IPS-11a (cell line): ENCODE measurements around the gene ATF7IP2.
"Not testable (repeated sequence)": the region's sequence is repeated elsewhere in the genome, so short reads cannot be mapped to it uniquely, and the experiment has no call there.

Source experiments
- H3K4me3 ChIP-seq: one replicate; pipeline ENCODE4 v1.5.1; 2013; ENCODE audit warnings: low read depth, low read length, control low read depth

ATF7IP2 gene

DNA sequence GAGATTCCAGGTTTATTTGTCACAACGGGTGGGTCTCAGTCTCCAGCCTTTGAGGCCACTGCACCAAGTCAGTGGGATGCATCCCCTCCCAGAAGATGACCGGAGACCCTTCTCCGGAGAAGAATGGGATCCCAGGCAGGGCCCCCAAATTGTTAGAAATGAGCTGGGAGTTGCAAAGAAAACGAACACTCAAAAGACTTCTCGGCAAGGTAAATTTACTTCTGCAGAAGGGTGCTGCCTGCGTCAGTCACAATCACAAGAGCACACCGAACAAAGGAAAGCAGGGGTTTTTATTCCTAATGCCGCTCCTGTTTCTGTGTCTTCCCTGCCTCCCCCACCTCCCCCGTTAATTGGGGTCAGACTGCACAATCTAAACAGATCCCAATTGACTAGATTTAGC is 61.4 kb downstream of the ATF7IP2 start:
- H3K4me3 ChIP-seq, result no peak overlapping the region

GRCh38 chr16:10452208-10453158 is 66.6 kb downstream of the ATF7IP2 start:
- not testable (repeated sequence) for H3K4me3 ChIP-seq

- no peak overlapping the region for H3K4me3 ChIP-seq
Measured at GRCh38 chr16:10453159-10453510, 67.3 kb downstream of the ATF7IP2 start.

GRCh38 chr16:10465821-10466220 is 80.0 kb downstream of the ATF7IP2 start:
- no peak overlapping the region for H3K4me3 ChIP-seq

DNA sequence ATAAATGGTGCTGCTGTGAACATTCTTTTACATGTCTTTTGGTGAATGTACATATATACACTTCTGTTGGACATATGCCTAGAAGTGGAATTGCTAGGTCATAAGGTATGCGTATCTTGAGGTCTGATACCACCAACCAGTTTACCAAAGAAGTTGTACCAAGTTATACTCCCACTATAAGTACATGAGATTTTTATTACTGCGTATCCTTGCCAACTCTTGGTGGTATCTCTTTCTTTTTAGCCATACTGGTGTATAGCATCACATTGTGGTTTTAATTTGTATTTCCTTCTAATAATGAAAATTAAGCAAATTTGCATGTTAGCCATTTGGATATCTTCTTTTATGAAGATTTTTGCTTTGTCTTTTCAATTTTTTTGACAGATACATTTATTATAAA is 80.5 kb downstream of the ATF7IP2 start:
- no peak overlapping the region for H3K4me3 ChIP-seq

GRCh38 chr16:10466861-10467260 is 81.0 kb downstream of the ATF7IP2 start:
- no peak overlapping the region for H3K4me3 ChIP-seq

DNA sequence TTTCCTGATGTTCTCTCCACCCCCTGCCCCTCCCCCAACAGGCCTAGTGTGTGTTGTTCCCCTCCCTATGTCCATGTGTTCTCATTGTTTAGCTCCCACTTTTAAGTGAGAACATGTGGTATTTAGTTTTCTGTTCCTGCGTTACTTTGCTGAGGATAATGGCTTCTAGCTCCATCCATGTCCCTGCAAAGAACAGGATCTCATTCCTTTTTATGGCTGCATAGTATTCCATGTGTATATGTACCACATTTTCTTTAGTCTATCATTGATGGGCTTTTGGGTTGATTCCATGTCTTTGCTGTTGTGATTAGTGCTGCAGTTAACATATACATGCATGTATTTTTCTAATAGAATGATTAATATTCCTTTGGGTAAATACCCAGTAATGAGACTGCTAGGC is 90.8 kb downstream of the ATF7IP2 start:
- not testable (repeated sequence) for H3K4me3 ChIP-seq

- H3K4me3 ChIP-seq, result no peak overlapping the region
Measured at GRCh38 chr16:10480151-10480550, 94.3 kb downstream of the ATF7IP2 start.

DNA sequence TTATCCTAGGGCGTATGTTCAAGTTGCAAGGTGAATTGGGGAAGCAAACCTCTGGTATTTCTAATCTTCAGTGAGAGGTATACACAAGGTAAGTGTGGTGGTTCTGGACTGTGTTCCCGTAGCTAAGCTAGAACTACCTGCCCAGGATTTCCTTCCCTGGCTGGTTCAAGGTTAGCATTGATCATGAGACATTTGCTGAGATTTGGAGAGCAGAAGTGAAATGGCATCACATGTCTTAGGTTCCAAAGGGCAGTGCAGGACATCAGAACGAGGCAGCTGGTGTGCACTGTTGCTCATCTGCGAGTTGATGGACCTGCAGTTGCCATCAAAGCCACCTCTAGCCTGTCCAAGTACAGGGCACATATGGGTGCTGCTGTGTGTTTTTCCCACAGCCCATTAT is 99.3 kb downstream of the ATF7IP2 start:
- no peak overlapping the region for H3K4me3 ChIP-seq

- H3K4me3 ChIP-seq, result no peak overlapping the region
Measured at GRCh38 chr16:10485698-10486382, 100.0 kb downstream of the ATF7IP2 start.

DNA sequence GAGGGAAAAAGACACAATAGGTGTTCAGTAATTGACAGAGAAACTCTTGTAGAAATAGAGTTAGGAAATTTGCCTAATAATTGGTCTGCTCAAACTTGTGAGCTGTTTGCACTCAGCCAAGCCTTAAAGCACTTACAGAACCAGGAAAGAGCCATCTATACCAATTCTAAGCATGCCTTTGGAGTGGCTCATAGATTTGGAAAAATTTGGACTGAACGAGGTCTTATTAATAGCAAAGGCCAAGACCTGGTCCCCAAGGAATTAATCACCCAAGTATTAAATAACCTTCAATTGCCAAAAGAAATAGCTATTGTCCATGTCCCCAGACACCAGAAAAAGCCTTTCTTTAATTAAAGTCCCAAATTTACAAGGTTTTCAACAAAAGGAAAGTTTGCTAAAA is 104.3 kb downstream of the ATF7IP2 start:
- no peak overlapping the region for H3K4me3 ChIP-seq

- no peak overlapping the region for H3K4me3 ChIP-seq
Measured at GRCh38 chr16:10493276-10493675, 107.4 kb downstream of the ATF7IP2 start.

DNA sequence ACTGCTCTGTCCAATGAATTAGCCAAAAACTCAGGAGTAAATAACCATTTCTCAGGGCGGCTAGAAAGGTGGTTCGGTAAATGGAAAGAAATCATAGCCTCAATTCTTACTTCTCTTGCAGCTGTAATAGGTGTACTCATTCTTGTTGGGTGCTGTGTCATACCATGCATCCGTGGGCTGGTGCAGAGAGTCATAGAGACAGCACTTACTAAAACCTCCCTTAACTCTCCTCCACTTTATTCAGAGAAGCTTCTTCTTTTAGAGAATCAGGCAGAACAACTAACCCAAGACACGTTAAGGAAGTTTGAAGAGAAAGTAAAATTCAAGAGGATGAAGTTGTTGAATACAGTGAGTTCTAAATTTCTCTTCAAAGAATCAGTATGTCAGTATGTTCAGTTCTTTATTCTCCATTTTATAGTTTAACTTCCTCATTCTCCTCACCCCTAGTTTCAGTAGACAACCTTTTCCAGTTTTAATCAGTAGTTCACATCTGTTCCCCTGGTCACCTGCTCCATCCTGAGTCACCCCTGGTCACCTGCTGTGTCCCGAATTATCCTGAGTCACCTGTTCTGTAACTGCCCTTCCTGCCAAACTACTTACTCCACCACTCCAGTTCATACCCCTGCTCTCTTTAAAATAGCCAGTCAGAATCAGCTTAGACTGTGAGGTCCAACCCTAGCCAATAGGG is 108.6 kb downstream of the ATF7IP2 start:
- no peak overlapping the region for H3K4me3 ChIP-seq

DNA sequence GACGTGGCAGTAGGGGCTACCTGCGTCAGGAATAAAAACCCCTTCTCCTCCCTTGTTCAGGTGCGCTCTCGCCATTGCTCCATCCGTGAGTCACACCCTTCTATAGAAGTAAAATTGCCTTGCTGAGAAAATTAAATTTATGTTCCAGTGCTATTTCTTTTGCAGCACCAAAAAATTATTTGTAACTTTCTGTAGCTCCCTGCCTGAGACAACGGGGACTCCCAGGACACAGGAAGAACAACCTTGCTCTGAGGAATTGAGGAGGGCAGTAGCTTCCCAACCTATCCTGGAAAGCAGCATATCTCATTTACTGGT is 109.1 kb downstream of the ATF7IP2 start:
- H3K4me3 ChIP-seq, result no peak overlapping the region

DNA sequence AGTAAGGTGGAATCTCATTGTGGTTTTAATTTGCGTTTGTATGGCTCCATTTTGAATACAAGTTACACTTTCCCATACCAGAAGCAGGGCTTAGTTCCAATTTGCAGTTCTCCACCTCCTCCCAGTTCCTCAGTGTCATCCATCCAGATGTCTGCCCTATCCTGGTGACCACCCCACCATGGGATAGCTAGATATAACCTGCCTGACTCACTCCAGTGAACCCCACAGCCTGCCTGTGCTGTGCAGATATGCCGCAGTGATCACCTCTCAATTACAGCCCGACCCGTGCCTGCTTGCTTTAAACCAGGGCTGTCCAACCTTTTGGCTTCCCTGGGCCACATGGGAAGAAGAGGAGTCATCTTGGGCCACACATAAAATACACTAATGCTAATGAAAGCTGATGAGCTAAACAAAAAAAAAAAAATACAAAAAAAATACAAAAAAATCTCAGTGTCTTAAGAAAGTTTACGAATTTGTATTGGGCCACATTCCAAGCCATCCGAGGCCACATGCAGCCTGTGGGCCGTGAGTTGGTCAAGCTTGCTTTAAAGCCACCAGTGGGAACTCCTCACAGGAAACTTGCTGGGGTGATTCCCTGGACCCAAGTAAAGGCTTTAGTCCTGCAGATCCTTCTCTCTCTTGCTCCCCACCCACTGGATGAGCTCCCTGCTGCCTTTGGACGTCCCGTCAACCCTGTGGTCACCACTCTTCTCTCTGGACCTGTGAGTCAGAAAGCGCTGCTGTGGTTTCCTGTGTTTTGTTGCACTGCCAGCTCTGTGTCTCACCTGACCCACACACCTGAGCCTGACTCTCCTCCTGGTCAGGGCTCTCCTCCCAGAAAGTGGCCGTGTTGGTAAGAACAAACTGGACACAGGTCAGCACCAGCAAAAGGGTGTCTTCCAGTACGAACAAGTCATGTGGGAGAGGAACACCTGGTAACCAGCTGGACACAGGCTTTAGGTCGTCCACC is 111.6 kb downstream of the ATF7IP2 start:
- H3K4me3 ChIP-seq, result no peak overlapping the region

DNA sequence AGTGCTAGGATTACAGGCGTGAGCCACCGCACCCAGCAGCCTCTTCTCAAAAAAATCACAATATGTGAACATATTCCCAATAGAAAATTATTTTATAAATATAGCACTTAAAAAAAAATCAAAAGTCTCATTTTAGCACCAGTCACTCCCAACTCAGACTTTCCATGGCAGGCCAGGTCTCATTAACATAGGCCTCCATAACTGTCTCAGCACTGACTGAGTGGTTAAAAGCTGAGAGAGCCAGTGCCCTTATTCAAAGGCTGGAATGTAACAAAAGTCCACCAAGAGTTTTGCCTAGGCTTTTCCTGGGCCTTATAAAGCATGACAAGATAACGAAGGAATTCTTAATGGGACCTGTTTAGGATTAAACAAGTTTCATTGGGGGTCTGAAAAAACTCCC is 114.7 kb downstream of the ATF7IP2 start:
- H3K4me3 ChIP-seq, result no peak overlapping the region

GRCh38 chr16:10501016-10501607 is 115.3 kb downstream of the ATF7IP2 start:
- H3K4me3 ChIP-seq, result no peak overlapping the region

DNA sequence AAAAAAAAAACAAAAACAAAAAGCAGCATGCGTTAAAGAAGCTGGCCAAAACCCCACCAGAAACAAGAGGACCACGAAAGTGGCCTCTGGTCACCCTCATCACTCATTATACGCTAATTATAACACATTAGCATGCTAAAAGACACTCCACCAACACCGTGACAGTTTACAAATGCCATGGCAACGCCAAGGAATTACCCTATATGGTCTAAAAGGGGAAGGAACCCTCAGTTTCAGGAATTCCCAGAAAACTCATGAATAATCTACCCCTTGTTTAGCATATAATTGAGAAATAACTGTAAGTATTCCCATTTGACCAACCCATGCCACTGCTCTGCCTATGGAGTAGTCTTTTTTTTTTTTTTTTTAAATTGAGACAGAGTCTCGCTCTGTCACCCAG is 116.9 kb downstream of the ATF7IP2 start:
- no peak overlapping the region for H3K4me3 ChIP-seq

- no peak overlapping the region for H3K4me3 ChIP-seq
Measured at GRCh38 chr16:10504404-10504885, 118.6 kb downstream of the ATF7IP2 start.

GRCh38 chr16:10505286-10505685 is 119.4 kb downstream of the ATF7IP2 start:
- not testable (repeated sequence) for H3K4me3 ChIP-seq
